NT2/D1 (cell line): ENCODE results near the gene ARHGAP22.

Experiments used
- YY1 ChIP-seq: IDR thresholded peaks from 2 replicates; pipeline ENCODE4 v1.6.1; 2011; ENCODE audit not compliant: insufficient read length, insufficient read depth
- ZNF274 ChIP-seq: IDR thresholded peaks from 2 replicates; pipeline ENCODE4 v1.6.1; 2011; ENCODE audit warnings: mild to moderate bottlenecking, low read depth, low read length

DNA sequence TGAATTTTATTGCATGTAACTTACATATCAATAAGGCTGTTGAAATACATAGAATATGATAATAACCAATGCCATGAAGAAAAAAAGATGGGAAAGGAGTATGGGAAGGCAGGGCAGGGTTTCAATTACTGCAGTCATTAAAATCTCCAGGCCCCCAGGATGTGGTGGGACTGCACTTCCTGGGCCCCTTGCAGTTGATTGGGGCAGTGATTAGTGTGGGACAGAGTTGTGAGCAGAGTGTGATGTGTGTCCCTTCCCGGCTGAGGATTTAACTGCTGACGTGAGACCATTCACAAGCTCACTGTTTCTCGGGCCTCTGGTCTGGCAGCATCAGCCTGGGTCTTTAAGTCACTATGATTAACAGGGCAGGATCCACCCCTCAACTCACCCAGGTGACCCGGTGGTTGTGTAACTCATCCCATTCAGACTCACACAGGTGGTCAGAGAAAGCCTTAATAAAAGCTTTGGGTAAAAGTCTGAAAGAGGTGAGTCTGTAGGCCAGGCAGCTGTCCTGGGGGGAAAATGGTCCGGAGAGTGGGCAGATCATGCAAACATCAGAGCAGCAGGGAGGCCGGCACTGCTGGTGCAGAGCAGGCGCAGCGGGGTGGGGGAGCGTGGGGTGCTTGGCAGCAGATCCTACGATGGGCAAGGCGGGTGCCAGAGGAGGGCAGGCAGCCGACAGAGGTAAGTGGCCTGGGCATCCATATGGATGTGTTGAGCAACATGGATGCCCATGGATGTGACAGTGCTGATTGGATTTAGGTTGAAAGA is 43.5 kb upstream of the ARHGAP22 start:
- TF ChIP-seq YY1 (no peak), ZNF274 (no peak)
